Brain microvascular endothelial cell (primary cell): ENCODE results near the gene ANXA6.

Source experiments
- DNase-seq: peaks from one replicate; pipeline ENCODE4 v3.0.0-alpha.2; 2020
- H3K27ac ChIP-seq: fragments of 250-450 bp; sonication (Bioruptor Pico); 2 replicates; pipeline ENCODE4 v1.5.1; 2020; ENCODE audit warnings: mild to moderate bottlenecking, moderate library complexity
- H3K27me3 ChIP-seq: fragments of 250-450 bp; sonication (Bioruptor Pico); replicated peaks from 2 replicates; pipeline ENCODE4 v1.5.1; 2020; ENCODE audit warnings: mild to moderate bottlenecking
- H3K36me3 ChIP-seq: fragments of 250-450 bp; sonication (Bioruptor Pico); replicated peaks from 2 replicates; pipeline ENCODE4 v1.5.1; 2020; ENCODE audit warnings: mild to moderate bottlenecking
- H3K4me3 ChIP-seq: 2 replicates; pipeline ENCODE4 v1.5.1; 2011; ENCODE audit warnings: low read depth, mild to moderate bottlenecking, control low read depth, low read length, moderate library complexity
- CTCF ChIP-seq: IDR thresholded peaks from 2 replicates; pipeline ENCODE4 v1.5.1; 2011; ENCODE audit warnings: low read depth, mild to moderate bottlenecking, moderate library complexity, low read length, control low read depth, inconsistent platforms; ENCODE audit errors: missing control alignments
- in situ Hi-C: cut with HindIII; loops from 2 replicates; pipeline ENCODE4 v1.10.0; 2017; ENCODE audit warnings: low sequenced_read_pairs, low pct_ligation_motif_present

Gene ANXA6

GRCh38 chr5:151127926-151128325 lies 29.7 kb downstream of the ANXA6 start:
- peaks cover 92% of the 10 kb centered on the region for H3K36me3 ChIP-seq
- no peak for TF ChIP-seq CTCF
- in situ Hi-C loops: no loop called here
- no peaks in the 10 kb centered on the region for H3K27me3 ChIP-seq
- no peak for DNase-seq
- H3K27ac ChIP-seq: no peak overlapping the region
- H3K4me3 ChIP-seq: no peak overlapping the region

GRCh38 chr5:151126199-151126645 lies 31.4 kb downstream of the ANXA6 start:
- Histone ChIP-seq H3K27ac (no peak overlapping the region), H3K27me3 (no peaks in the 10 kb centered on the region), H3K36me3 (peaks cover 93% of the 10 kb centered on the region), H3K4me3 (no peak overlapping the region)
- peak; percentile 93 for TF ChIP-seq CTCF
- in situ Hi-C loops: no loop called here
- DNase-seq: peak; percentile 39

GRCh38 chr5:151125421-151125820 lies 32.2 kb downstream of the ANXA6 start:
- H3K27ac ChIP-seq: no peak overlapping the region
- TF ChIP-seq CTCF: no peak
- no peaks in the 10 kb centered on the region for H3K27me3 ChIP-seq
- in situ Hi-C loops: no loop called here
- H3K36me3 ChIP-seq: peaks cover 94% of the 10 kb centered on the region
- H3K4me3 ChIP-seq: no peak overlapping the region
- DNase-seq: no peak

GRCh38 chr5:151123897-151124751 lies 33.5 kb downstream of the ANXA6 start:
- H3K27ac ChIP-seq: no peak overlapping the region
- peak; percentile 34 for DNase-seq
- H3K4me3 ChIP-seq: no peak overlapping the region
- in situ Hi-C loops: no loop called here
- peaks cover 94% of the 10 kb centered on the region for H3K36me3 ChIP-seq
- TF ChIP-seq CTCF: no peak
- no peaks in the 10 kb centered on the region for H3K27me3 ChIP-seq

GRCh38 chr5:151122828-151123227 lies 34.8 kb downstream of the ANXA6 start:
- TF ChIP-seq CTCF: no peak
- no peak overlapping the region for H3K4me3 ChIP-seq
- H3K27ac ChIP-seq: no peak overlapping the region
- in situ Hi-C loops: no loop called here
- H3K36me3 ChIP-seq: peaks cover 95% of the 10 kb centered on the region
- H3K27me3 ChIP-seq: no peaks in the 10 kb centered on the region
- no peak for DNase-seq
